ENCODE results near the gene ARHGAP32. TPM values are rescaled to one million over a fixed set of nuclear protein-coding genes. Genes with fewer than 3 reads are reported as not detected.

Gene ARHGAP32
- total RNA-seq, 2 experiments from 2014 or later, result not detected

DNA sequence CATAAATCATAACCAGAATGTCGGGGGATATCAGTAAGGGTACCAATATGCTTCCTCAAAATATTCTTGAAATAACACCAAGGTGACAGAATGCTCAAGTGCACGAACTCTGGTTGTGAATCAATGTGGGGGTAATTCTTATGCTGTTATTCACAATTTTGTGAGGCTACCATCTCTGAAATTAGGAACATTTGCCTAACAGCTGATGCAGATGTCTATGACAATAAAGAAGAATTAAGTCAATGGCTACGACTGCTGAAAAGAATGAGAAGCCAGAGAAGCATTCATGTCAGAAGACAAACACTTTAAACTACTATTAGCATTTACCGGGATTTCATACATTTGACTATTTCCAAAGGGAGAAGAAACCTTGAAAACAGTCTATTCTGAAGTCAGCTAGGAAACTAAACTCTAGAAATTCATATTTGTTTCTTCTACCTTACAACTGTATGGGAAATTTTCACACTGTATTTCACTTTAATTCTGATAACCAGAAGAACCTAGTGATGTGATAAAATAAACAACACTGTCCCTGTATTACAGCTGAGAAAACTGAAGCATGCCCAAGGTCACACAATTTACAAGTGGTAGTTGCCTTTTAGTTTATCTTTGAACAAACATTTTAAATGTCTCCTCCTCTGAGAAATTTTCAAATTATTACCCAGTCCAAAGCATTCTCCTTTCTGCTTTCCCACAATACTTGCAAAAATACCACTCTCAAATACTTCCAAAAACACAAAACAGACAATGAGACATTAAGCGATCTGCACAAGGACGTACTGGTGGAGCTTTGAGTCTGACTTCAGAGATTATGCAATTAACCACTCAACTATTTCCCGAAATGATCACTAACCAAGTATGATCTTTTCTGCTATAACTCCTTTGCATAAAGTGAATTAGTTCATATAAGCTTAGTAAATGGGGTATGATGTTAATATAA, 18.0 kb upstream of the ARHGAP32 start:
- Histone ChIP-seq H2AFZ (ENCODE audit: low read length) (no peak overlapping the region), H4K20me1 (ENCODE audit: insufficient read depth, low read length) (no peaks in the 10 kb centered on the region), H3K4me2 (ENCODE audit: low read length) (no peak overlapping the region), H3K9me2 (ENCODE audit: insufficient read depth, low read length) (no peaks in the 10 kb centered on the region), H3K27ac (ENCODE audit: low read depth, low read length, poor library complexity, severe bottlenecking) (no peak overlapping the region), H3K36me3 (ENCODE audit: insufficient read depth, low read length) (no peaks in the 10 kb centered on the region), H3K9me3 (ENCODE audit: low read length) (no peaks in the 10 kb centered on the region), H3K79me2 (ENCODE audit: insufficient read depth, low read depth, low read length) (no peaks in the 10 kb centered on the region), H3K4me3 (ENCODE audit: low read depth, low read length, poor library complexity, severe bottlenecking) (no peak overlapping the region), H3K4me1 (ENCODE audit: insufficient read depth, low read length, poor library complexity, severe bottlenecking) (no peaks in the 10 kb centered on the region)
- no TSS peak for BruUV-seq (replicated peaks)
- no peak for TF ChIP-seq CTCF (conservative IDR thresholded peaks at IDR 0.05; ENCODE audit: low read length)
- no peak for TF ChIP-seq EZH2phosphoT487 (IDR thresholded peaks at IDR 0.05; ENCODE audit: borderline replicate concordance, low read depth, low read length)
- ChIA-PET CTCF (ENCODE audit: unreplicated experiment) (no interaction called here), POLR2A (interaction anchor here (0.8 kb wide), 1 partner anchor 30 kb away, joined by 3 read pairs; no protein-coding TSS in a partner anchor)
- no peak for DNase-seq (ENCODE audit: low spot score)
- intact Hi-C loops (cut with micrococcal nuclease; ENCODE audit: unreplicated experiment), result no loop called here

DNA sequence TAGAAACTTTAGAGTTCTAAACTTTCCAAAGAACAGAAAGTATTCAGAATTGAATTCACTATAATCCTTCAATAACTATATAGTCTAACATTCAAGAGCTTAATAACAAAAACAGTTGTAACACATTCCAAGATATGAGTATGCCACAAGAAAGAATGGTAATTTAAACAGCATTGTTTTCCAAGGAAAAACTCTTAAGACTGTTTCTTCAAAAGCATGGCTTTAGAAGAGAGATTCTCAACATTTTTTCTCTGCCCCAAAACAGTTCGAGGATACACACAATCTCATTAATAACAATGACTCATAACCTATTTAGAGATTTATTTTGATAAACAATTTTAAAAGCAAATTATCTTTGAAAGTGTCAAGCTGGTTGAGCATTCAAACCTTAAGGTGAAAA, 16.7 kb upstream of the ARHGAP32 start:
- H3K4me1 ChIP-seq (ENCODE audit: insufficient read depth, low read length, poor library complexity, severe bottlenecking), result no peaks in the 10 kb centered on the region
- H2AFZ ChIP-seq (ENCODE audit: low read length), result no peak overlapping the region
- DNase-seq (ENCODE audit: low spot score), result no peak
- intact Hi-C loops (cut with micrococcal nuclease; ENCODE audit: unreplicated experiment), result no loop called here
- H3K4me3 ChIP-seq (ENCODE audit: low read depth, low read length, poor library complexity, severe bottlenecking), result no peak overlapping the region
- no TSS peak for BruUV-seq (replicated peaks)
- H3K4me2 ChIP-seq (ENCODE audit: low read length), result no peak overlapping the region
- ChIA-PET CTCF (ENCODE audit: unreplicated experiment) (no interaction called here), POLR2A (no interaction called here)
- no peaks in the 10 kb centered on the region for H3K79me2 ChIP-seq (ENCODE audit: insufficient read depth, low read depth, low read length)
- TF ChIP-seq EZH2phosphoT487 (IDR thresholded peaks at IDR 0.05; ENCODE audit: borderline replicate concordance, low read depth, low read length) (no peak), CTCF (conservative IDR thresholded peaks at IDR 0.05; ENCODE audit: low read length) (no peak)
- H3K27ac ChIP-seq (ENCODE audit: low read depth, low read length, poor library complexity, severe bottlenecking), result no peak overlapping the region
- no peaks in the 10 kb centered on the region for H3K36me3 ChIP-seq (ENCODE audit: insufficient read depth, low read length)
- no peaks in the 10 kb centered on the region for H3K9me2 ChIP-seq (ENCODE audit: insufficient read depth, low read length)
- no peaks in the 10 kb centered on the region for H4K20me1 ChIP-seq (ENCODE audit: insufficient read depth, low read length)
- no peaks in the 10 kb centered on the region for H3K9me3 ChIP-seq (ENCODE audit: low read length)
